ENCODE data around the gene GHRL.

- TF ChIP-seq ZNF274 (IDR thresholded peaks at IDR 0.05; ENCODE audit: low read depth, low read length), result no peak
- TF ChIP-seq, protein P1, sequence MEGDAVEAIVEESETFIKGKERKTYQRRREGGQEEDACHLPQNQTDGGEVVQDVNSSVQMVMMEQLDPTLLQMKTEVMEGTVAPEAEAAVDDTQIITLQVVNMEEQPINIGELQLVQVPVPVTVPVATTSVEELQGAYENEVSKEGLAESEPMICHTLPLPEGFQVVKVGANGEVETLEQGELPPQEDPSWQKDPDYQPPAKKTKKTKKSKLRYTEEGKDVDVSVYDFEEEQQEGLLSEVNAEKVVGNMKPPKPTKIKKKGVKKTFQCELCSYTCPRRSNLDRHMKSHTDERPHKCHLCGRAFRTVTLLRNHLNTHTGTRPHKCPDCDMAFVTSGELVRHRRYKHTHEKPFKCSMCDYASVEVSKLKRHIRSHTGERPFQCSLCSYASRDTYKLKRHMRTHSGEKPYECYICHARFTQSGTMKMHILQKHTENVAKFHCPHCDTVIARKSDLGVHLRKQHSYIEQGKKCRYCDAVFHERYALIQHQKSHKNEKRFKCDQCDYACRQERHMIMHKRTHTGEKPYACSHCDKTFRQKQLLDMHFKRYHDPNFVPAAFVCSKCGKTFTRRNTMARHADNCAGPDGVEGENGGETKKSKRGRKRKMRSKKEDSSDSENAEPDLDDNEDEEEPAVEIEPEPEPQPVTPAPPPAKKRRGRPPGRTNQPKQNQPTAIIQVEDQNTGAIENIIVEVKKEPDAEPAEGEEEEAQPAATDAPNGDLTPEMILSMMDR (IDR thresholded peaks at IDR 0.05 in 2 of 3, conservative IDR thresholded peaks at IDR 0.05 in 1 of 3; ENCODE audit: borderline replicate concordance in 1 of 3, insufficient read depth in 1 of 3, low read depth in 2 of 3, low read length in 2 of 3), result no peak
- no peak for TF ChIP-seq YY1 (IDR thresholded peaks at IDR 0.05; ENCODE audit: extremely low read depth, insufficient replicate concordance, low read depth, low read length)
- TF ChIP-seq RAD21 (IDR thresholded peaks at IDR 0.05; ENCODE audit: low read depth), result no peak
- TF ChIP-seq POLR2A (IDR thresholded peaks at IDR 0.05; ENCODE audit: borderline replicate concordance, extremely low read depth, insufficient read depth, insufficient read length), result no peak
- TF ChIP-seq EGR1 (IDR thresholded peaks at IDR 0.05; ENCODE audit: low read depth), result no peak
- TF ChIP-seq REST (IDR thresholded peaks at IDR 0.05; ENCODE audit: low read depth), result no peak
- no peak for TF ChIP-seq EZH2 (IDR thresholded peaks at IDR 0.05)
- TF ChIP-seq ATF3 (IDR thresholded peaks at IDR 0.05), result no peak
- TF ChIP-seq CBX3 (IDR thresholded peaks at IDR 0.05; ENCODE audit: low read depth), result no peak
- TF ChIP-seq EZH2phosphoT487 (IDR thresholded peaks at IDR 0.05; ENCODE audit: borderline replicate concordance), result no peak
- TF ChIP-seq ELF1 (IDR thresholded peaks at IDR 0.05; ENCODE audit: borderline replicate concordance, low read depth), result no peak
- TF ChIP-seq SIN3A (IDR thresholded peaks at IDR 0.05; ENCODE audit: low read depth), result no peak
These were observed 32.9 kb downstream of the GHRL start for GRCh38 chr3:10259798-10260197.

All from HCT116 (cell line).